HepG2 (cell line): ENCODE measurements around the gene CADPS2. TPM values are rescaled to one million over a fixed set of nuclear protein-coding genes. Genes with fewer than 3 reads are reported as not detected.

Experiments
- polyA plus RNA-seq, 8 experiments: library from polyadenylated mRNA; depleted of rRNA in 3 of 8; stranded (reverse) in 7 of 8; unstranded in 1 of 8; fragments of >200 nt; fragmentation: Illumina TruSeq in 4 of 8; extraction: Trizol in 4 of 8; gene quantifications; 2 replicates each; pipeline versions ENCODE4 v1.2.1 to v1.2.3, GENCODE V29; 2011 to 2016; ENCODE audit warnings: low read depth in 4 of 8, missing spikeins in 1 of 8, mixed read lengths in 1 of 8; ENCODE audit not compliant: insufficient read depth in 1 of 8
- small RNA-seq, 3 experiments: library from RNA; depleted of rRNA; stranded (forward); fragments of <200 nt; gene quantifications; one replicate each; pipeline ENCODE3, GENCODE V24; 2012; ENCODE audit warnings: low read depth in 2 of 3, low replicate concordance in 1 of 3; ENCODE audit not compliant: insufficient read length in 3 of 3, insufficient read depth in 2 of 3
- total RNA-seq, 5 experiments: library from RNA; depleted of rRNA; stranded (reverse); fragments of >200 nt; fragmentation: Illumina TruSeq; extraction: Trizol; gene quantifications; 2 replicates each; pipeline ENCODE4 v1.2.3, GENCODE V29; 2016; ENCODE audit warnings: low read depth in 1 of 5

CADPS2 gene
- total and polyA plus RNA-seq, 2 of the 13 experiments (the other 11 are each of a cell fraction or from before 2014, with no cell fraction given), result 17.6 to 43.8 TPM

Small RNA genes within 50 kb of the gene (small RNA-seq; reads per million reads assigned to genes)
- 0 reads per million in 3 experiments for gene AC006463.1

Other genes starting within 250 kb of the CADPS2 start
- gene RNF133, start 187.3 kb downstream of the CADPS2 start, total RNA-seq (2016; rRNA removed; fragmentation: Illumina TruSeq; extraction: Trizol), result 0.27 and 1.00 TPM in 2 replicates
- 0.07 and 0.13 TPM in 2 replicates for gene RNF133, start 187.3 kb downstream of the CADPS2 start, polyA plus RNA-seq (2011; rRNA removed)
- 0.15 and 1.6 TPM in 2 replicates for gene RNF148, start 183.5 kb downstream of the CADPS2 start, total RNA-seq (2016; rRNA removed; fragmentation: Illumina TruSeq; extraction: Trizol)
- 0.16 TPM in 1 of 2 replicates, not detected in the other for gene RNF148, start 183.5 kb downstream of the CADPS2 start, polyA plus RNA-seq (2011; rRNA removed)
- gene TAS2R16, start 109.2 kb upstream of the CADPS2 start, total RNA-seq (2016; rRNA removed; fragmentation: Illumina TruSeq; extraction: Trizol), result not detected in 2 replicates
- gene TAS2R16, start 109.2 kb upstream of the CADPS2 start, polyA plus RNA-seq (2011; rRNA removed), result not detected in 2 replicates